G401 (cell line): Measurements from ENCODE around the gene PRSS38. TPM values are rescaled to one million over a fixed set of nuclear protein-coding genes. Genes with fewer than 3 reads are reported as not detected.
"Not testable (repeated sequence)": the region's sequence is repeated elsewhere in the genome, so short reads cannot be mapped to it uniquely, and the experiment has no call there.

ENCODE experiments used
- DNase-seq: peaks from one replicate; pipeline ENCODE4 v3.0.0-alpha.2; 2015; ENCODE audit warnings: low spot score
- in situ Hi-C: cut with HindIII; loops from 2 replicates; pipeline ENCODE4 v1.10.0; 2016; ENCODE audit warnings: low sequenced_read_pairs, mixed read lengths
- total RNA-seq: library from RNA; depleted of rRNA; stranded (reverse); fragments of >200 nt; shearing (Covaris generic); gene quantifications from 2 replicates; pipeline ENCODE4 v1.2.3, GENCODE V29; 2014

PRSS38 gene
- total RNA-seq, 1 experiment from 2014 or later: not detected

GRCh38 chr1:227823537-227823936, 8.1 kb downstream of the PRSS38 start:
- no peak for DNase-seq
- in situ Hi-C loops: no loop called here

GRCh38 chr1:227824204-227824603, 8.7 kb downstream of the PRSS38 start:
- DNase-seq: no peak
- in situ Hi-C loops: no loop called here

DNA sequence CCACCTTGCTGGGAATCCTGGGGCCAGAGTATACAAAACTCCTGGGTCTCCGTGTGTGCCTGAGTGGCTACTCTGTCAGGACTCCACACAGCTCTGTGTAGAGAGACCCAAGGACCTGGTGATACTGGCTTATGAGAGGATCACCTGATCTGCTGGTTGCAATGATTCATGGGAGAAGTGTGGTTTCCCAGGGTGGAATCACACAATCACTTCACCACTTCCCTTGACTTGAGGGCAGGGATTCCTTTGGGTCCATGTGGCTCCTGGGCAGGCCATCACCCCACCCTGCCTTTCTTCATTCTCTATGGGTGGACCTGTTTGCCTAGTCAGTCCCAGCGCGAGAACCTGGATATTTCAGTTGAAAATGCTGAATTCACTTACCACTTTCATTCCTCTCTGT, 13.3 kb downstream of the PRSS38 start:
- in situ Hi-C loops: no loop called here
- no peak for DNase-seq

- in situ Hi-C loops: no loop called here
- DNase-seq: no peak
These were observed 22.7 kb downstream of the PRSS38 start for GRCh38 chr1:227838181-227838580.

GRCh38 chr1:227841096-227841495, 25.6 kb downstream of the PRSS38 start:
- in situ Hi-C loops: no loop called here
- DNase-seq: no peak

GRCh38 chr1:227844320-227845146, 29.1 kb downstream of the PRSS38 start:
- no peak for DNase-seq
- in situ Hi-C loops: no loop called here

- no peak for DNase-seq
- in situ Hi-C loops: no loop called here
These were observed 29.6 kb downstream of the PRSS38 start for GRCh38 chr1:227845147-227845458.

GRCh38 chr1:227845519-227845918, 30.0 kb downstream of the PRSS38 start:
- DNase-seq: no peak
- in situ Hi-C loops: no loop called here

DNA sequence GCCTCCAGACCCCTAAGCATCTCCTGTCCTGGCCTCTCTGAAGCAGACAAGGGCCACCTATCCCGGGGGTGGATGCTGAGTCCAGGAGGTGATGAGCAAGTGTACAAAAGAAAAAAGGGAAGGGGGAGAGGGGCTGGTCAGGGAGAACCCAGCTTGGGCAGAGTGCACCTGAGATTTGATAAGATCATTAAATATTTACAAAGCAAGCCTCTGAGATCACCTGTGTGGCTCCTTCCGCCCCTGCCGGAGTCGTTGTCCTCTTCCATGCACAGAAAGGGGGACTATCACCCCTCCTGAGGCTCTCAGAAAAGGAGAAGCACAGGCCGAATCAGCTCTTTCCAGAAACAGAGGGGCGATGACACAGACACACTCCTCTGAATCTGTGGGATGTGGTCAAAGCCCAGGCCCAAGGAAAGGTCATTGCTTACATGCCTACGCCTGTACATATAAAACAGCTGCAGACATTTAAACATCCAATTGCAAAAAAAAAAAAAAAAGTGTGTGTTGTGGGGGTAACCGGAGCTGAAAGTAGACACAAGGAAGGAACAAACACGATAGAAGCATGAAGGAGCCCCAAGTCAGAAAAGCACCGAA, 30.9 kb downstream of the PRSS38 start:
- in situ Hi-C loops: no loop called here

GRCh38 chr1:227847046-227847445, 31.6 kb downstream of the PRSS38 start:
- DNase-seq, in situ Hi-C loops: not testable (repeated sequence)

More for the DNA sequence above, 30.9 kb downstream of the PRSS38 start:
- no peak for DNase-seq

GRCh38 chr1:227848430-227848932, 33.0 kb downstream of the PRSS38 start:
- no peak for DNase-seq
- in situ Hi-C loops: no loop called here

DNA sequence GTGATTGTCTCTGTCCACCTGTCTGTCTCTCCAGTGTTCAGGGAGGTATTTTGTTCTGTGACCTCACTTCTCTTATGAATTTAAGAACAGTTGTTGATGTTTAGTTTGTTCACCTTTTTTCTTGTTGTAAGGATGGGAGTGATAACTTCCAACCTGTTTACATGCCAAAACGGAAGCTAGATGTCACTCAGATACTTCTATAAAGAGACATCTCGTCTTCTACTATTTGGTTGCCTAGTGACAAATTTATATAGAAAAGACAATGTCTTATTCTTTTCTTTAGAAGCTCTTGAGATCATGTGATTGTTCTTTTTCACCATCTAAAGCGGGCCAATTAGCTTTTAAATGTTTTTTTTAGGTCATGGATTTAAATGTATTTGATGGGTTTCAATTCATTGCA, 33.8 kb downstream of the PRSS38 start:
- no peak for DNase-seq
- in situ Hi-C loops: no loop called here

DNA sequence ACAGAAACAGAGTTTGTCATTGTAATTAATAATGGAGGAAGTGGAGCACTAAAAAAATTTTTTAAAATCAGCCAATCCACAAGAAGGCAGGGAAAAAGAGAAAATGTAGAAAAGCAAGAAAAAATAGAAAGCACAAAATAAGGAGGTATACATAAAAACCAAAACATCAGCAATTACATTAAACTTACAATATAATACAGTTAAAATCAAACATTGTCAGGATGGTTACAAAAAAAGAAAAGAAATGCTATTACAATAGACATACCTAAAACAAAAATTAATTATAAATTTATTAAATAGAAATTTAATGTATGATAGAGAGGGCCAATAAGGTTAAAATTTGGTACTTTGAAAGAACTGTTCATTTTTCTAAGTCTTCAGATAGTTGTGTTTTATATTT, 38.7 kb downstream of the PRSS38 start:
- DNase-seq: no peak
- in situ Hi-C loops: no loop called here

- in situ Hi-C loops: no loop called here
- DNase-seq: no peak
These were observed 40.2 kb downstream of the PRSS38 start for GRCh38 chr1:227855687-227856086.

- DNase-seq: no peak
- in situ Hi-C loops: no loop called here
These were observed 40.8 kb downstream of the PRSS38 start for GRCh38 chr1:227856147-227856858.

GRCh38 chr1:227864882-227865281, 49.4 kb downstream of the PRSS38 start:
- no peak for DNase-seq
- in situ Hi-C loops: no loop called here

GRCh38 chr1:227869279-227869842, 53.9 kb downstream of the PRSS38 start:
- in situ Hi-C loops: no loop called here
- DNase-seq: no peak

DNA sequence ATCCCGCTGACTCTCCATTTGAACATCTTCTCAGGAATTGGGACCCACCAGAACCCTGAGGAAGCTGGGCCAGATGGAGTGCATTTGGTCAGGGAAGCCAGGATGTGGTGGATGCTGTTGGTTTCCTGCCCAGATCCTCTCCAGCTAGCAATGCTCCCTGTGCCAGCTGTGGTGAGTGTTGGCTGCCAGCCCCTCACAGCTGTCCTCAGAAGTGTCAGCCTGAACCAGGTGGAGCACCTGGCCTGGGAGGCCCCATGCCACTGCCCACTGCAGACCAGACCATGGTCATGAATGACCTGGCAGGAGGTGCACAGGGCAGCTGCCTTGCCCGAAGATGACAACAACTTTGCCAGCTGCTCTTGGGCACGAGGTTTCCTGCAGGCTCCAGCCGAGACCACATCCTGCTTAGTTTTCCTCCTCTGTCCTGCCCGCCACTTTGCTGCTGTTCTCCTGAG, 54.4 kb downstream of the PRSS38 start:
- in situ Hi-C loops: no loop called here
- DNase-seq: no peak

GRCh38 chr1:227870366-227870765, 54.9 kb downstream of the PRSS38 start:
- no peak for DNase-seq
- in situ Hi-C loops: no loop called here

DNA sequence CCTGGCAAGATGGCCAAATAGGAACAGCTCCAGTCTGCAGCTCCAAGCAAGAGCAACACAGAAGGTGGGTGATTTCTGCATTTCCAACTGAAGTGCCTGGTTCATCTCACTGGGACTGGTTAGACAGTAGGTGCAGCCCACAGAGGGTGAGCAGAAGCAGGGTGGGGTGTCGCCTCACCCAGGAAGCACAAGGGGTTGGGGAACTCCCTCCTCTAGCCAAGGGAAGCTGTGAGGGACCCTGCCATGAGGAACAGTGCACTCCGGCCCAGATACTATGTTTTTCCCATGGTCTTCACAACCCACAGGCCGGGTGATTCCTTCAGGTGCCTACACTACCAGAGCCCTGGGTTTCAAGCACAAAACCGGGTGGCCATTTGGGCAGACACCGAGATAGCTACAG, 56.4 kb downstream of the PRSS38 start:
- in situ Hi-C loops, DNase-seq: not testable (repeated sequence)
